GM23338 (cell line): ENCODE results near the gene ILKAP. TPM values are rescaled to one million over a fixed set of nuclear protein-coding genes. Genes with fewer than 3 reads are reported as not detected.

ENCODE experiments used
- ATAC-seq: fragments of 200-7000 bp; cut with Tn5 transposase; 3 replicates; pipeline ENCODE4 v1.9.1; 2020
- DNase-seq: peaks from one replicate; pipeline ENCODE4 v3.0.0-alpha.2; 2015; ENCODE audit warnings: low spot score
- H2AFZ ChIP-seq: fragments of 200-600 bp; sonication (generic); 2 replicates; pipeline ENCODE4 v1.8.0; 2016; ENCODE audit warnings: antibody characterized with exemption, mild to moderate bottlenecking, moderate library complexity
- H3F3A ChIP-seq: fragments of 200-600 bp; sonication (generic); replicated peaks from 2 replicates; pipeline ENCODE4 v1.8.0; 2017; ENCODE audit warnings: antibody characterized with exemption, mixed run types, low read depth
- H3K27ac ChIP-seq: fragments of 200-600 bp; sonication (generic); 2 replicates; pipeline ENCODE4 v1.6.1; 2016; ENCODE audit warnings: low read depth
- H3K27me3 ChIP-seq: fragments of 200-600 bp; sonication (generic); 2 replicates; pipeline ENCODE4 v1.8.0; 2016; ENCODE audit warnings: mild to moderate bottlenecking, mixed run types, moderate library complexity; ENCODE audit not compliant: insufficient read depth
- H3K36me3 ChIP-seq: fragments of 200-600 bp; sonication (generic); 2 replicates; pipeline ENCODE4 v1.8.0; 2016; ENCODE audit warnings: mild to moderate bottlenecking; ENCODE audit not compliant: insufficient read depth
- H3K4me1 ChIP-seq: fragments of 200-600 bp; sonication (generic); 2 replicates; pipeline ENCODE4 v1.8.0; 2016; ENCODE audit warnings: mild to moderate bottlenecking, moderate library complexity; ENCODE audit not compliant: insufficient read depth
- H3K4me2 ChIP-seq: fragments of 200-600 bp; sonication (generic); 2 replicates; pipeline ENCODE4 v1.7.1; 2017; ENCODE audit warnings: mixed run types
- H3K4me3 ChIP-seq: fragments of 200-600 bp; sonication (generic); 2 replicates; pipeline ENCODE4 v1.6.1; 2016; ENCODE audit warnings: mixed run types
- H3K79me2 ChIP-seq: fragments of 200-600 bp; sonication (generic); replicated peaks from 2 replicates; pipeline ENCODE4 v1.8.0; 2017; ENCODE audit warnings: mild to moderate bottlenecking; ENCODE audit not compliant: insufficient read depth
- H3K9me2 ChIP-seq: fragments of 200-600 bp; sonication (generic); 2 replicates; pipeline ENCODE4 v1.8.0; 2017; ENCODE audit not compliant: insufficient read depth
- H4K20me1 ChIP-seq: fragments of 200-600 bp; sonication (generic); replicated peaks from 2 replicates; pipeline ENCODE4 v1.8.0; 2017; ENCODE audit warnings: mild to moderate bottlenecking; ENCODE audit not compliant: insufficient read depth
- H3K27ac Mint-ChIP-seq: 2 replicates; pipeline ENCODE4 v1.8.0; 2020; ENCODE audit warnings: inconsistent platforms, mild to moderate bottlenecking, moderate library complexity, mixed read lengths
- H3K27me3 Mint-ChIP-seq: 3 replicates; pipeline ENCODE4 v1.8.0; 2022; ENCODE audit warnings: low read depth, mild to moderate bottlenecking, moderate library complexity, mixed read lengths, inconsistent platforms; ENCODE audit not compliant: insufficient read depth, poor library complexity
- H3K36me3 Mint-ChIP-seq: 3 replicates; pipeline ENCODE4 v1.8.0; 2021; ENCODE audit warnings: low read depth, mild to moderate bottlenecking, inconsistent platforms, moderate library complexity, mixed read lengths
- H3K4me1 Mint-ChIP-seq: 3 replicates; pipeline ENCODE4 v1.8.0; 2020; ENCODE audit warnings: mild to moderate bottlenecking, inconsistent platforms, mixed read lengths
- H3K4me3 Mint-ChIP-seq: 3 replicates; pipeline ENCODE4 v1.8.0; 2021; ENCODE audit warnings: moderate library complexity, mild to moderate bottlenecking, inconsistent platforms, mixed read lengths
- H3K9me3 Mint-ChIP-seq: 3 replicates; pipeline ENCODE4 v1.8.0; 2020; ENCODE audit warnings: moderate library complexity, mild to moderate bottlenecking, inconsistent platforms, mixed read lengths
- CREB1 ChIP-seq: fragments of 250-450 bp; sonication (Bioruptor Pico); IDR thresholded peaks from 2 replicates; pipeline ENCODE4 v1.5.0; 2020; ENCODE audit warnings: low read depth, mild to moderate bottlenecking, moderate library complexity
- EZH2 ChIP-seq: fragments of 200-600 bp; sonication (generic); IDR thresholded peaks from one replicate; pipeline ENCODE4 v1.8.0; 2017; ENCODE audit warnings: antibody characterized with exemption, mild to moderate bottlenecking, low read depth; ENCODE audit not compliant: unreplicated experiment
- EZH2phosphoT487 ChIP-seq: fragments of 200-600 bp; sonication (generic); IDR thresholded peaks from one replicate; pipeline ENCODE4 v1.8.1; 2018; ENCODE audit warnings: antibody characterized with exemption; ENCODE audit not compliant: unreplicated experiment
- JUNB ChIP-seq: IDR thresholded peaks from one replicate; pipeline ENCODE4 v1.6.1; 2016; ENCODE audit warnings: antibody characterized with exemption; ENCODE audit not compliant: unreplicated experiment
- NANOG ChIP-seq: IDR thresholded peaks from 2 replicates; pipeline ENCODE4 v1.6.1; 2016; ENCODE audit warnings: antibody characterized with exemption, borderline replicate concordance
- POLR2AphosphoS5 ChIP-seq: IDR thresholded peaks from 2 replicates; pipeline ENCODE4 v1.6.1; 2016; ENCODE audit warnings: antibody characterized with exemption, low read depth
- STAT1 ChIP-seq: IDR thresholded peaks from one replicate; pipeline ENCODE4 v1.6.1; 2016; ENCODE audit warnings: antibody characterized with exemption; ENCODE audit not compliant: unreplicated experiment
- ZNF114 ChIP-seq: fragments of 250-450 bp; sonication (Bioruptor Pico); IDR thresholded peaks from 2 replicates; pipeline ENCODE4 v1.5.0; 2020; ENCODE audit warnings: mild to moderate bottlenecking, moderate library complexity
- ZNF331 ChIP-seq: fragments of 250-450 bp; sonication (Bioruptor Pico); IDR thresholded peaks from 2 replicates; pipeline ENCODE4 v1.5.0; 2020; ENCODE audit warnings: low read depth, mild to moderate bottlenecking, moderate library complexity
- polyA plus RNA-seq: library from polyadenylated mRNA; unstranded; fragments of >200 nt; fragmentation: Nextera tagmentation; extraction: Ambion mirVana; gene quantifications from 2 replicates; pipeline ENCODE4 v1.2.1, GENCODE V29; 2016
- total RNA-seq: library from RNA; depleted of rRNA; stranded (reverse); fragments of >200 nt; shearing (Covaris generic); gene quantifications from 2 replicates; pipeline ENCODE4 v1.2.3, GENCODE V29; 2014
- TF ChIP-seq, protein P1 (sequence below): IDR thresholded peaks from 2 replicates; pipeline ENCODE4 v1.6.1; 2016; ENCODE audit warnings: antibody characterized with exemption
- TF ChIP-seq, protein P2 (sequence below): IDR thresholded peaks from one replicate; pipeline ENCODE4 v1.6.1; 2018; ENCODE audit warnings: antibody characterized with exemption; ENCODE audit not compliant: unreplicated experiment
- TF ChIP-seq, protein P3 (sequence below), 2 experiments: fragments of 200-600 bp in 1 of 2; sonication (generic) in 1 of 2; conservative IDR thresholded peaks; 2 replicates each; pipeline versions ENCODE4 v1.5.1 to v1.6.1; 2016 to 2017; ENCODE audit warnings: antibody characterized with exemption in 2 of 2, low read depth in 2 of 2, mild to moderate bottlenecking in 2 of 2, moderate library complexity in 1 of 2
- TF ChIP-seq, protein P4 (sequence below): fragments of 250-450 bp; sonication (Bioruptor Pico); IDR thresholded peaks from 2 replicates; pipeline ENCODE4 v1.5.0; 2020; ENCODE audit warnings: mild to moderate bottlenecking, moderate library complexity

The ILKAP gene
- total and polyA plus RNA-seq, 2 experiments from 2014 or later, result 17.0 to 35.9 TPM

DNA sequence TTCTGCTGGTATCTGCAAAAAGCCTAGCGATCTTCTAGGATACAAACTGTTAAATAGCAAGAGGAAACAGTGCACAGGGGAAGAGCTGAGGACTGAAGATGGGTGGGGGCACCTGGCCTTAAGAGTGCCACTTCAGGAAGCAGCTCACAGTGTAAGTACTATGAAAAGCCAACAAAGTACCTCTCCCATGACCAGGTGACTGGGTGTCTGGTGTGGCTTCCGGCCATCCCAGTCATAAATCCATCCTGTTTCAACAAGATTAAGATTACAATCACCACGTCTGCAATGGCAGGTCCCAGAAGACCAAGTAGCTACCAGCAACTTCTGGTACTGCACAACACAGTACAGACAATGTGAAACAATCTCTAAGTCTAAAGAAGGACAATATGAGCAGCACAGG is 28.8 kb downstream of the ILKAP start:
- ATAC-seq (no peak), DNase-seq (no peak)
- Histone ChIP-seq H3F3A (no peaks in the 10 kb centered on the region), H3K36me3 (peaks cover 24% of the 10 kb centered on the region), H3K27ac (no peak overlapping the region), H2AFZ (no peak overlapping the region), H3K79me2 (no peaks in the 10 kb centered on the region), H3K4me3 (no peak overlapping the region), H3K4me1 (no peaks in the 10 kb centered on the region), H3K9me2 (no peaks in the 10 kb centered on the region), H3K27me3 (no peaks in the 10 kb centered on the region), H4K20me1 (no peaks in the 10 kb centered on the region; the same call in none of the 2 replicates), H3K4me2 (no peak overlapping the region)
- no peak overlapping the region for H3K27ac Mint-ChIP-seq
- TF ChIP-seq NANOG (no peak), EZH2phosphoT487 (no peak), EZH2 (no peak), ZNF331 (CRISPR knock-in tag) (no peak), POLR2AphosphoS5 (no peak), JUNB (no peak), ZNF114 (CRISPR knock-in tag) (no peak), CREB1 (CRISPR knock-in tag) (no peak), STAT1 (no peak)
- TF ChIP-seq, protein P1, sequence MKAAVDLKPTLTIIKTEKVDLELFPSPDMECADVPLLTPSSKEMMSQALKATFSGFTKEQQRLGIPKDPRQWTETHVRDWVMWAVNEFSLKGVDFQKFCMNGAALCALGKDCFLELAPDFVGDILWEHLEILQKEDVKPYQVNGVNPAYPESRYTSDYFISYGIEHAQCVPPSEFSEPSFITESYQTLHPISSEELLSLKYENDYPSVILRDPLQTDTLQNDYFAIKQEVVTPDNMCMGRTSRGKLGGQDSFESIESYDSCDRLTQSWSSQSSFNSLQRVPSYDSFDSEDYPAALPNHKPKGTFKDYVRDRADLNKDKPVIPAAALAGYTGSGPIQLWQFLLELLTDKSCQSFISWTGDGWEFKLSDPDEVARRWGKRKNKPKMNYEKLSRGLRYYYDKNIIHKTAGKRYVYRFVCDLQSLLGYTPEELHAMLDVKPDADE, result no peak
- TF ChIP-seq, protein P2, sequence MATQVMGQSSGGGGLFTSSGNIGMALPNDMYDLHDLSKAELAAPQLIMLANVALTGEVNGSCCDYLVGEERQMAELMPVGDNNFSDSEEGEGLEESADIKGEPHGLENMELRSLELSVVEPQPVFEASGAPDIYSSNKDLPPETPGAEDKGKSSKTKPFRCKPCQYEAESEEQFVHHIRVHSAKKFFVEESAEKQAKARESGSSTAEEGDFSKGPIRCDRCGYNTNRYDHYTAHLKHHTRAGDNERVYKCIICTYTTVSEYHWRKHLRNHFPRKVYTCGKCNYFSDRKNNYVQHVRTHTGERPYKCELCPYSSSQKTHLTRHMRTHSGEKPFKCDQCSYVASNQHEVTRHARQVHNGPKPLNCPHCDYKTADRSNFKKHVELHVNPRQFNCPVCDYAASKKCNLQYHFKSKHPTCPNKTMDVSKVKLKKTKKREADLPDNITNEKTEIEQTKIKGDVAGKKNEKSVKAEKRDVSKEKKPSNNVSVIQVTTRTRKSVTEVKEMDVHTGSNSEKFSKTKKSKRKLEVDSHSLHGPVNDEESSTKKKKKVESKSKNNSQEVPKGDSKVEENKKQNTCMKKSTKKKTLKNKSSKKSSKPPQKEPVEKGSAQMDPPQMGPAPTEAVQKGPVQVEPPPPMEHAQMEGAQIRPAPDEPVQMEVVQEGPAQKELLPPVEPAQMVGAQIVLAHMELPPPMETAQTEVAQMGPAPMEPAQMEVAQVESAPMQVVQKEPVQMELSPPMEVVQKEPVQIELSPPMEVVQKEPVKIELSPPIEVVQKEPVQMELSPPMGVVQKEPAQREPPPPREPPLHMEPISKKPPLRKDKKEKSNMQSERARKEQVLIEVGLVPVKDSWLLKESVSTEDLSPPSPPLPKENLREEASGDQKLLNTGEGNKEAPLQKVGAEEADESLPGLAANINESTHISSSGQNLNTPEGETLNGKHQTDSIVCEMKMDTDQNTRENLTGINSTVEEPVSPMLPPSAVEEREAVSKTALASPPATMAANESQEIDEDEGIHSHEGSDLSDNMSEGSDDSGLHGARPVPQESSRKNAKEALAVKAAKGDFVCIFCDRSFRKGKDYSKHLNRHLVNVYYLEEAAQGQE, result no peak
- TF ChIP-seq, protein P3, sequence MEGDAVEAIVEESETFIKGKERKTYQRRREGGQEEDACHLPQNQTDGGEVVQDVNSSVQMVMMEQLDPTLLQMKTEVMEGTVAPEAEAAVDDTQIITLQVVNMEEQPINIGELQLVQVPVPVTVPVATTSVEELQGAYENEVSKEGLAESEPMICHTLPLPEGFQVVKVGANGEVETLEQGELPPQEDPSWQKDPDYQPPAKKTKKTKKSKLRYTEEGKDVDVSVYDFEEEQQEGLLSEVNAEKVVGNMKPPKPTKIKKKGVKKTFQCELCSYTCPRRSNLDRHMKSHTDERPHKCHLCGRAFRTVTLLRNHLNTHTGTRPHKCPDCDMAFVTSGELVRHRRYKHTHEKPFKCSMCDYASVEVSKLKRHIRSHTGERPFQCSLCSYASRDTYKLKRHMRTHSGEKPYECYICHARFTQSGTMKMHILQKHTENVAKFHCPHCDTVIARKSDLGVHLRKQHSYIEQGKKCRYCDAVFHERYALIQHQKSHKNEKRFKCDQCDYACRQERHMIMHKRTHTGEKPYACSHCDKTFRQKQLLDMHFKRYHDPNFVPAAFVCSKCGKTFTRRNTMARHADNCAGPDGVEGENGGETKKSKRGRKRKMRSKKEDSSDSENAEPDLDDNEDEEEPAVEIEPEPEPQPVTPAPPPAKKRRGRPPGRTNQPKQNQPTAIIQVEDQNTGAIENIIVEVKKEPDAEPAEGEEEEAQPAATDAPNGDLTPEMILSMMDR (conservative IDR thresholded peaks at IDR 0.05; ENCODE audit: low read depth in 2 of 2), result no peak
- TF ChIP-seq, protein P4, sequence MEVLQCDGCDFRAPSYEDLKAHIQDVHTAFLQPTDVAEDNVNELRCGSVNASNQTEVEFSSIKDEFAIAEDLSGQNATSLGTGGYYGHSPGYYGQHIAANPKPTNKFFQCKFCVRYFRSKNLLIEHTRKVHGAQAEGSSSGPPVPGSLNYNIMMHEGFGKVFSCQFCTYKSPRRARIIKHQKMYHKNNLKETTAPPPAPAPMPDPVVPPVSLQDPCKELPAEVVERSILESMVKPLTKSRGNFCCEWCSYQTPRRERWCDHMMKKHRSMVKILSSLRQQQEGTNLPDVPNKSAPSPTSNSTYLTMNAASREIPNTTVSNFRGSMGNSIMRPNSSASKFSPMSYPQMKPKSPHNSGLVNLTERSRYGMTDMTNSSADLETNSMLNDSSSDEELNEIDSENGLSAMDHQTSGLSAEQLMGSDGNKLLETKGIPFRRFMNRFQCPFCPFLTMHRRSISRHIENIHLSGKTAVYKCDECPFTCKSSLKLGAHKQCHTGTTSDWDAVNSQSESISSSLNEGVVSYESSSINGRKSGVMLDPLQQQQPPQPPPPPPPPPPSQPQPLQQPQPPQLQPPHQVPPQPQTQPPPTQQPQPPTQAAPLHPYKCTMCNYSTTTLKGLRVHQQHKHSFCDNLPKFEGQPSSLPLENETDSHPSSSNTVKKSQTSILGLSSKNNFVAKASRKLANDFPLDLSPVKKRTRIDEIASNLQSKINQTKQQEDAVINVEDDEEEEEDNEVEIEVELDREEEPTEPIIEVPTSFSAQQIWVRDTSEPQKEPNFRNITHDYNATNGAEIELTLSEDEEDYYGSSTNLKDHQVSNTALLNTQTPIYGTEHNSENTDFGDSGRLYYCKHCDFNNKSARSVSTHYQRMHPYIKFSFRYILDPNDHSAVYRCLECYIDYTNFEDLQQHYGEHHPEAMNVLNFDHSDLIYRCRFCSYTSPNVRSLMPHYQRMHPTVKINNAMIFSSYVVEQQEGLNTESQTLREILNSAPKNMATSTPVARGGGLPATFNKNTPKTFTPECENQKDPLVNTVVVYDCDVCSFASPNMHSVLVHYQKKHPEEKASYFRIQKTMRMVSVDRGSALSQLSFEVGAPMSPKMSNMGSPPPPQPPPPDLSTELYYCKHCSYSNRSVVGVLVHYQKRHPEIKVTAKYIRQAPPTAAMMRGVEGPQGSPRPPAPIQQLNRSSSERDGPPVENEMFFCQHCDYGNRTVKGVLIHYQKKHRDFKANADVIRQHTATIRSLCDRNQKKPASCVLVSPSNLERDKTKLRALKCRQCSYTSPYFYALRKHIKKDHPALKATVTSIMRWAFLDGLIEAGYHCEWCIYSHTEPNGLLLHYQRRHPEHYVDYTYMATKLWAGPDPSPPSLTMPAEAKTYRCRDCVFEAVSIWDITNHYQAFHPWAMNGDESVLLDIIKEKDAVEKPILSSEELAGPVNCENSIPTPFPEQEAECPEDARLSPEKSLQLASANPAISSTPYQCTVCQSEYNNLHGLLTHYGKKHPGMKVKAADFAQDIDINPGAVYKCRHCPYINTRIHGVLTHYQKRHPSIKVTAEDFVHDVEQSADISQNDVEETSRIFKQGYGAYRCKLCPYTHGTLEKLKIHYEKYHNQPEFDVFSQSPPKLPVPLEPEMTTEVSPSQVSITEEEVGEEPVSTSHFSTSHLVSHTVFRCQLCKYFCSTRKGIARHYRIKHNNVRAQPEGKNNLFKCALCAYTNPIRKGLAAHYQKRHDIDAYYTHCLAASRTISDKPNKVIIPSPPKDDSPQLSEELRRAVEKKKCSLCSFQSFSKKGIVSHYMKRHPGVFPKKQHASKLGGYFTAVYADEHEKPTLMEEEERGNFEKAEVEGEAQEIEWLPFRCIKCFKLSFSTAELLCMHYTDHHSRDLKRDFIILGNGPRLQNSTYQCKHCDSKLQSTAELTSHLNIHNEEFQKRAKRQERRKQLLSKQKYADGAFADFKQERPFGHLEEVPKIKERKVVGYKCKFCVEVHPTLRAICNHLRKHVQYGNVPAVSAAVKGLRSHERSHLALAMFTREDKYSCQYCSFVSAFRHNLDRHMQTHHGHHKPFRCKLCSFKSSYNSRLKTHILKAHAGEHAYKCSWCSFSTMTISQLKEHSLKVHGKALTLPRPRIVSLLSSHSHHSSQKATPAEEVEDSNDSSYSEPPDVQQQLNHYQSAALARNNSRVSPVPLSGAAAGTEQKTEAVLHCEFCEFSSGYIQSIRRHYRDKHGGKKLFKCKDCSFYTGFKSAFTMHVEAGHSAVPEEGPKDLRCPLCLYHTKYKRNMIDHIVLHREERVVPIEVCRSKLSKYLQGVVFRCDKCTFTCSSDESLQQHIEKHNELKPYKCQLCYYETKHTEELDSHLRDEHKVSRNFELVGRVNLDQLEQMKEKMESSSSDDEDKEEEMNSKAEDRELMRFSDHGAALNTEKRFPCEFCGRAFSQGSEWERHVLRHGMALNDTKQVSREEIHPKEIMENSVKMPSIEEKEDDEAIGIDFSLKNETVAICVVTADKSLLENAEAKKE (CRISPR knock-in tag), result no peak
- H3K4me3 Mint-ChIP-seq, result no peak overlapping the region
- H3K36me3 Mint-ChIP-seq, result peaks cover 54% of the 10 kb centered on the region
- H3K4me1 Mint-ChIP-seq, result no peaks in the 10 kb centered on the region
- H3K27me3 Mint-ChIP-seq, result peaks cover 4% of the 10 kb centered on the region
- H3K9me3 Mint-ChIP-seq, result no peaks in the 10 kb centered on the region
